Measurements from ENCODE around the gene CLEC17A.

GRCh38 chr19:14545716-14546082, 37.2 kb upstream of the CLEC17A start:
- TF ChIP-seq POLR2AphosphoS5 (IDR thresholded peaks at IDR 0.05): no peak
- no peak for TF ChIP-seq CTCF (IDR thresholded peaks at IDR 0.05)
- no peak for TF ChIP-seq POLR2A (IDR thresholded peaks at IDR 0.05)
- no peak for TF ChIP-seq EP300 (IDR thresholded peaks at IDR 0.05)
